Daoy (cell line): ENCODE data around the gene RCSD1. TPM values are rescaled to one million over a fixed set of nuclear protein-coding genes. Genes with fewer than 3 reads are reported as not detected.

ENCODE experiments used
- DNase-seq: peaks from one replicate; pipeline ENCODE4 v3.0.0-alpha.2; 2015; ENCODE audit warnings: low read depth
- total RNA-seq: library from RNA; depleted of rRNA; stranded (reverse); fragments of >200 nt; shearing (Covaris generic); gene quantifications from 2 replicates; pipeline ENCODE4 v1.2.3, GENCODE V29; 2014

Gene RCSD1
- total RNA-seq, 1 experiment from 2014 or later, result 0.23 TPM

DNA sequence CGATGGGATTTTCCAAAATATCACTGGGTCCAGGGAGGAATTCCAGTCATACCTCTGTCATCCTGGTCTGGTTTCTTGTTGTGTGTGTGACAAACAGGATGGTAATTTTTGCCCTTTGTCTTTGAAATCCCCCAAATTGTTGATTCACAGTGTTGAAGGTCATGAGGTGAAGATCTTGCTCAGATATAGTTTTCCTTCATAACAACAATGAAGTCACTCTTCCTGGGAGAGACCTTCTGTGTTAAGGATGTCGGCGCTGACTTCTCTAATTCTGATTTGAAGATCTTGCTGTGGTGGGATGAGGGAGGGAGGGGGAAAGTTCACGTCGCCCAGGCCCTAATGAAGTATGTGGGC lies 59.5 kb downstream of the RCSD1 start:
- peak; percentile 34 for DNase-seq

GRCh38 chr1:167690053-167690452 lies 60.0 kb downstream of the RCSD1 start:
- DNase-seq, result no peak

- no peak for DNase-seq
These were observed 63.5 kb downstream of the RCSD1 start for GRCh38 chr1:167693425-167694045.

DNA sequence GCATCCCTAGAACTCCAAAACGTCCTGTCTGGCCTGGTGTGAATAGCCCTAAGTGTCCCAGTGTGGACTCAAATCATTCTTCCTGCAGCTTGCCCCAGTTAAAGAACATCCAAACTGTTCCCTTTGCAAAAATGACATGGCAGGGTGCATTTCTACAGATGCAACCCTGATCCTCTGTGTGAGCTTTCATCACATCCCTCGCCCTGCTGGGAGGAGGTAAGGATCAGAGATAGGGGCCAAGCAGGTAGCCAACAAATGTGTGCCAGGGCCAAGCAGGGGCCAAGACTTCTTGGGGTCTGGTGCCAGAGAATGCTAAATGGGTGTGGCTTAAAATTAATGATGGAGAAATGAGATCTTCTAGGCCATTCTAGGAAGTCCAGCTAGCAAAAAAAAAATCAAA lies 64.7 kb downstream of the RCSD1 start:
- no peak for DNase-seq

GRCh38 chr1:167695147-167695546 lies 65.1 kb downstream of the RCSD1 start:
- no peak for DNase-seq

- DNase-seq, result no peak
These were observed 65.9 kb downstream of the RCSD1 start for GRCh38 chr1:167695756-167696561.

- DNase-seq, result no peak
These were observed 67.7 kb downstream of the RCSD1 start for GRCh38 chr1:167697667-167698141.

DNA sequence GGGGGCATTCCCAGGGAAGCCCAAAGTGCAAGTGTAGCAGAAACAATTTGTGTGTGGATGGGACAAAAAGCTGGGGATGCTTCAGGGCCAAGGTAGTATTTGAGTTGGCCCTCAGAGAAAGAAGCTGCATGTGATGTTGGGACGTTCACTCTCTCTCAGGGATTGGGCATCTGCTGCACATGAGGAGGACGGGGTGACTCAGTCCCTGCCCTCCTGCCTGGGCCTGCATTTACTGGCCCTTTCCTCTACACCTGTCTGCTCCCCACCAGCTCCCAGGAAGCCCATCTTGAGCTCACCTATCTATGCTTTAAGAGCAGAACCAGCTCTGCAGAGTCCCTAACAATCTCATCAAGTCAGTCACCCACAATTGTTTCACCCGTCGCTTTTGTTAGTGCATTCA lies 68.3 kb downstream of the RCSD1 start:
- DNase-seq, result no peak

GRCh38 chr1:167701510-167701909 lies 71.5 kb downstream of the RCSD1 start:
- no peak for DNase-seq

DNA sequence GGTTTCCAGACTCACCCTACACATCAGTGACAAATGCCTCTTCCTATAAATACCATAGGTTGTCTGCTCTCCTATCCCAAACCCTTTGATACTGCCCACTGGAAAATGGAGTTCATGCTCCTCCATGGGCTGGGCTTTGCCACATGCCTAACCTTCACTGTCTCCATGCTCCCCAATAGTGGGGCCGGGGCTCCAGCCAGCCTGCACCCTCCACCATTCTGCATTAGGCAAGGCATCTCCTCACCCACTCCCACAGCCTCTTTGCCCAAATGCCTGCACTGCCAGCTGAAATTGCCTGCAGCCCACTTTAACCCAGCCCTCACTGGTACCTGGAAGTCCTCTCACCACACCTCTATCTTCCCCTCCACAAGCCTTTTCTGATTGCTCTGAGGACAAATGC lies 73.5 kb downstream of the RCSD1 start:
- no peak for DNase-seq

GRCh38 chr1:167704715-167705114 lies 74.7 kb downstream of the RCSD1 start:
- DNase-seq, result no peak

GRCh38 chr1:167705250-167705649 lies 75.2 kb downstream of the RCSD1 start:
- no peak for DNase-seq

DNA sequence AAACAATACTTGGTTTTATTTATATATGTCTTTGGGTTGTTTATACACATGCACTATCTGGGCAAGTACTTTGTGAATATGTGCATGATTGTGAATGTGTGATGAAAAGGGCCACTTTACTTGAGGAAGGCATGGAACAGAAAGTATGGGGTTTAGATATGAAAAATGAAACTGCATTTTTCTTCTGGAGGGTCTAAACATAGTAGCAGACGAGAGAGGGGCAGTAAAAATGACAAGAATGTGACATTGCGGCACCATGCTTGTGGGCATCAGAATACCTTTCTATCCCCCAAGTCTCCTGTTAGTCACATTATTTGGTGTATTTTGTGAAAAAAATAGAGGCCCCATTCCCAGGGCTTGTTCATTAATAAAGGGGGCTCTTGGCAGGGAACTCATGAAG lies 76.3 kb downstream of the RCSD1 start:
- DNase-seq, result no peak

DNA sequence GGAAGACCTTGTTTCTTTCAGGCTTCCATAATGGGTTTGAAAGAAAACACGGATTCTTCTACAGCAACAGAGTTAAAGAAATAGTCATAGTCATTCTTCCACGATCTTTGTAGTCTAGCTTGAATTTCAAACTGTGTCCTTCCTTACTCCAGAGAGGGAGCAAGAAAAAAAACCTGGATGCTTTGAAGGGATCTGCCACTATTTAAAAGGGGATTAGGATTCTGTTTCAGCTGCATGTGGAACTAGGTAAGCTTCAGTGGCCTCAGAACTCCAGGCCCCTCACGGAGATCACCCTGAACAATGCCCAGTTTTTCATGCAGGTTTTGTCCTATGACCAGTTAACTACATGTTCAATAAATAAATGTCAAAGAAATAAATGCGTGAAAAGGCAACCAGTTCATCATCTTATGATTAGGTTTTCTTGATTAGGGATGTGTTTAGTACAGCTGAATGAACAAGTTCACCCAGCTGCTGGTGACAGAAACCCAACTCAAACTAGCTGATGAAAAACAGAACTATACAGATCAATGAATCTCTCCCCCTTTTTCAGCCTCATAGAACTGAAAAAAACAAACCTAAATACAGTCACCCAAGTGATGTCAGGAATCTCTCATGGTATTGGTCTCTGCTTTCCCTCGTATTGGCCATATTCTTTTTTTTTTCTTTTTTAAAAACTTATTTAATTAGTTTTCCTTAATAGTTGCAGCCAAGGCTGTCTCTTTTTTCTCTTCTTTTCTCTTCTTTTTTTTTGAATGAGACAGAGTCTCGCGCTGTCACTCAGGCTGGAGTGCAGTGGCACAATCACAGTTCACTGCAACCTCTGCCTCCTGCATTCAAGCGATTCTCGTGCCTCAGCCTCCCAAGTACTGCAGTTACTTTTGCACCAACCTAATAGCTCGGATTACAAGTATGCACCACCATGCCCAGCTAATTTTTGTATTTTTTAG lies 77.2 kb downstream of the RCSD1 start:
- DNase-seq, result no peak

- no peak for DNase-seq
These were observed 77.9 kb downstream of the RCSD1 start for GRCh38 chr1:167707942-167708341.

DNA sequence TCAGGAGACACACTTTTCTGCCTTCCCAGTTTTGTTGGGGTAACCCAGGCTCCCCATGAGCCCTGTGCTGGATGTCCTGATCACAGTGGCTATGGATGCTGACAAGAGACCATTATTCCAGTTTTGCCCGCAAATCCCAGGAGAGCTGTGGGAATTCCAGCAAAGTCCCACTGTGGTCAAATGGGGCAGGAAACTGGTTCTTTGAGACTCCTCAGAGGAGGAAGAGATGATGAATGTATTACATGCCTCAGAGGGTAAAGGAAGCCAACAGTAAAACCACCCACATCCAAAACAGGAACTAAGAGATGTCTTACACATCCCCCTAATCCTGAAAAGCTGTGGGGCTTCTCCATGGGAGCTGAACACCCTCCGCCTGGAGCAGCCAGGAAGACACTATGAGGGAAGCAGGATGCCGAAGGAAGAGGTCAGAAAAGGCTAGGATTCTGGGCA lies 78.9 kb downstream of the RCSD1 start:
- peak; percentile 61 for DNase-seq

DNA sequence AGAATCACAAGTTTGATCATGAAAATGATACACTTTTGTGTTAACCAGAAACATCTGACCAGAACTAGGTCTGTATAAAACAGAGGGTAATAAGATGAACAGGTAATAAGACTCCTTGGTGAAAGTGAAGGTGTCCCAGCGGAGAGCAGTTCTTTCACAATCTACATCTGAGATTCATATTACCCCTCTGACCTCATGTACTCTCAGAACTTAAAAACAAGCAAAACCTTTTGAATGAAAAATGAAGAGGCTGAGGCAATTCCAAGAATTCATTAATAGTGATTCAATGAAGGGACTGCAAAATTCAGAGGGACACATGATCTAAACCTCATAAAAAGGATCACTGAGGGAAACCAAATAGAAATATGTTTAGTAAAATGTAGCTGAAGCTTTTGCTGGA lies 80.8 kb downstream of the RCSD1 start:
- no peak for DNase-seq

- DNase-seq, result no peak
These were observed 81.8 kb downstream of the RCSD1 start for GRCh38 chr1:167711797-167712196.

DNA sequence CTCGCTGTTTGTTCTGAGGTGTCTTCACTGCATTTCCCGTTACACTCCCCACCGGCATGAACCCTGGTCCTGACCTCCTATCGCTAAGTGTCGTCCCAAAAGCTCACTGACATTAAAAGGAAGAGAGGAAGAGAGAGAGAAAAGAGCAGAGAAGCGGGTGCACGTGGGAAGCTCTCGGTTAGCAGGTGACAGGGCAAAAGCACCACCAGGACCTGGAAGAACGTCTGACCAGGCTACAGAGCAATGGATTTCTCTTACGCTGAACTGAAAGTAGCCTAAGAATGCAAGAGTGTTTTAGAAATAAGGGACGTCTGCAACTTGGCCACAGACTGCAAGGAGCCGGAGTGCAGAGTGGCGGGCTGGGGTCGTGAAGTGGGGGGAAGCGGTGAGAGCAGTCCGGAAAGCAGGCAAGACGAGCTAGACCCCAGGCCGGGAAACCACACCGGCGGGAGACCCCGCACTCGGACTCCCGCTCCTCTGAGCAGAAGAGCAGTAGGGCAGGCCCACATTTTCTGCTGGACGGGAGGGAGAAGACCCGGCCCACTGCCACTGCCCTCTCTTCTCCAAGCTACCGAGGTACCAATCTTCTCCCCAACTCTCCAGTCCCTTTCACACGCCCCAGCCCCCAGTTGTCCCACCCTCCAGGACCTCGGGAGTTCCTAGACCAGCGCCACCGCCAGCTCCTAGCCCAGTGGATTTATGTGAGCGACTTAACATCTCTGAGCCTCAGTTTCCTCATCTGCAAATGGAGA lies 83.5 kb downstream of the RCSD1 start:
- no peak for DNase-seq

GRCh38 chr1:167714098-167714438 lies 84.0 kb downstream of the RCSD1 start:
- DNase-seq, result no peak

DNA sequence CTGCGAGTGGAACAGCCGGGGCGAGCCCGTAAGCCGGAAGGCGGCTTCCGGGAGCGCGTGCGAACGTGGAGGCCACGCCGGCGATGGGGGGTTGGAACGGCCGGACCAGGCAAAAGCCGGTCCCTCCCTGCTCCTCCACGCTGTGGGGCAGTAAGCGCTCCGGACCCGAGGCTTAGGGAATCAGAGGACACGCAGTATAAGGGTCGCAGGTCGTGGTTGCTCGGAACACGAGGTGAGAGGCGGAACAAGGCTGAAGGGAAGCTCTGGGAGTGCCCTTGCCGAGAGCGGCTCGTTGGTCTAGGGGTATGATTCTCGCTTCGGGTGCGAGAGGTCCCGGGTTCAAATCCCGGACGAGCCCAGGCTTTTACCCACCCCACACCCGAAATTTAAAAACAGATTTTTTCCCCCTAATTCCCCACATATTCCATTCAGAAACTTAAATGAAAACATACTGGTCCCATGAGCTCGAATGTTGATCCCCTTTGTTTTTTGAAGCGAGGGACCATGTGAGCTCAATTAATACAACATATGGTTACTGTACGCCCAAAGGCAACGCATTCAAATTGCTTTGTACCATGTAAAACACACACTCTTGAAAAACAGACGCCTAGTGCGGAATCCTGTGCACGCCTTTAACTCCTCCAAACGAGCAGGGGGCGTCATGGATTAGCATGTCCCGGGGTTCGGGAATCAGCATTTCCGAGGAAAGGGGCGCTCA lies 84.6 kb downstream of the RCSD1 start:
- peak; percentile 90 for DNase-seq
